NB4 (cell line): ENCODE data around the gene MYH9.

Source experiments
- POLR2A ChIP-seq: IDR thresholded peaks from 2 replicates; pipeline ENCODE4 v1.6.1; 2011; ENCODE audit warnings: mild to moderate bottlenecking; ENCODE audit not compliant: insufficient read length; ENCODE audit errors: extremely low read depth
- TF ChIP-seq, protein P1 (sequence below): IDR thresholded peaks from one replicate; pipeline ENCODE4 v1.5.1; 2012; ENCODE audit warnings: low read depth, low read length

DNA sequence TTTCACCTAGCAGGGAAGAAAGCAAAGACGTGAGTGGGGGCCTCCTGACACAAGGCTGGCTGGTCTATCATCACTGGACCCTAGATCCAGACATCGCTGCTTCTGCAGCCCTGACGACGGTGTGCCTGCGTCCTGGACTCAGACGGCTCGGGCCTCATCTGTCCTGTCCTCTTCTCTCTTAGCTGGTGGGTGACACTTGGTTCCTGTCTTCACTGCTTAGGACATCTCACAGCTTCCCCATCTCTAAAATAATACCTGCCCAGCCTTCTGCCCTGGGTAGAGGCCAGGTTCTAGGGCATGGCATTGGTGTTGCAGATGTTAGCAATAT is 93.5 kb downstream of the MYH9 start:
- TF ChIP-seq, protein P1, sequence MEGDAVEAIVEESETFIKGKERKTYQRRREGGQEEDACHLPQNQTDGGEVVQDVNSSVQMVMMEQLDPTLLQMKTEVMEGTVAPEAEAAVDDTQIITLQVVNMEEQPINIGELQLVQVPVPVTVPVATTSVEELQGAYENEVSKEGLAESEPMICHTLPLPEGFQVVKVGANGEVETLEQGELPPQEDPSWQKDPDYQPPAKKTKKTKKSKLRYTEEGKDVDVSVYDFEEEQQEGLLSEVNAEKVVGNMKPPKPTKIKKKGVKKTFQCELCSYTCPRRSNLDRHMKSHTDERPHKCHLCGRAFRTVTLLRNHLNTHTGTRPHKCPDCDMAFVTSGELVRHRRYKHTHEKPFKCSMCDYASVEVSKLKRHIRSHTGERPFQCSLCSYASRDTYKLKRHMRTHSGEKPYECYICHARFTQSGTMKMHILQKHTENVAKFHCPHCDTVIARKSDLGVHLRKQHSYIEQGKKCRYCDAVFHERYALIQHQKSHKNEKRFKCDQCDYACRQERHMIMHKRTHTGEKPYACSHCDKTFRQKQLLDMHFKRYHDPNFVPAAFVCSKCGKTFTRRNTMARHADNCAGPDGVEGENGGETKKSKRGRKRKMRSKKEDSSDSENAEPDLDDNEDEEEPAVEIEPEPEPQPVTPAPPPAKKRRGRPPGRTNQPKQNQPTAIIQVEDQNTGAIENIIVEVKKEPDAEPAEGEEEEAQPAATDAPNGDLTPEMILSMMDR, result no peak
- no peak for TF ChIP-seq POLR2A
